NK-92 (cell line): Measurements from ENCODE around the gene STARD3NL.

Source experiments
- DNase-seq: peaks from one replicate; lab custom pipeline; 2025; ENCODE audit not compliant: unreplicated experiment; lab: John Stamatoyannopoulos, UW

The STARD3NL gene

DNA sequence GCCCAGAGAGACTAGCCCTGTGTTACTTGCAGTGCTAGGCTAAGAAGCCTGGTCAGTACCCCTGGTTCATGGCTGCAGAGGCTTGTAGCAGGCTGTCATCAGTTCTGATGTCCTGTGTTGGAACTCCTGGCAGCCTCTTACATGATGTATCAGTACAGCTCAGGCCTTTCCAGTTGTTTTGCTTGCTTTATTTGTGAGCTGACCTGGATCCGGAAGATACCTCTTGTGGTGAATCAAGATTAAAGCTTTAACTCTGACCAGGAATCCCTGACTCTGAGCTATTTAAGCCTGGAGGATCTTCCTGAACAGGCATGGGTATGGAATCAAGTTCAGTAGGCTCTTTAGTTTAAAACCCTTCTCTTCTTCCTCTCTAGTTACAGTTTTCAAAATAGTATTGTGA lies 4.4 kb downstream of the STARD3NL start:
- DNase-seq = no peak

DNA sequence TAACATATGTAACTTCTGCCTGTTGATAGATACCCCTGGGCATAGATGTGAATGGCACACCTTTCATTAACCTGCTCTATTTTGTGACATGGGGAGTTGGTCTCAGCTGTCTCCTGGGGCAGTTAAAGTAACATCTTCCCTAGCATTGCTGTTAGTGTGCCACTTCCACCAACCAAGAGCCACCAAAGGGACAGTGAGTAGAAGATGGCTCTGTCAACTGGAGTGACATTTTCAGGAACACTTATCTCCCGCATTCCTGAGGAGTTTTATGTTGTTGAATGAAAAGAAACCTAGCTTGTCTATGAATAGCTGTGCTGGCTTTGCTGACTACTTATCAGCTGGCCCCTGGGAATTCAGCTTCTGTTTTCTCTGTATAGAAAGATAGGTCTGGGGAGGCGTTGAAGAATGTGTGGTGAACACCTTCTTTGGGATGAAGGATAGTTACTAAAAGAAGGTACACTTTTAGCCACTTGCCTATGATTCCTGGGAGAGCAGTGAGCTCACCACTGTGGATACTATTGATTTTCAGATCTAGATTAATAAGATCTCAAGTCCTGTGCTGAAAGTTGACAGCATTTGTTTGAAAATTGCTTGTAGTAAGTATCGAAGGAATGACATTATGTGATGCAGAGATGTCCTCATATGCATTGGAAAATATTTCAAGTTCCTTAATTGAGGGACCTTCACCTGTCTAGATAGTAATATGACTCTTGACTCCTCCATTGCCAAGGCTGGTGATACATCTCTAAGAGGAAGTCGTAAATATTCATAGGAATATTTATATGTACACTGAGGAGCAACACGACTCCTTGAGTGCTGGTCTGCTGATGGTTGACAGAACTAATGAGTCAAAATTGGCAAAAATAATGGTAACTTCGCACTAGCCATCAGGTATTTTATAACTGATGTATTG lies 7.6 kb downstream of the STARD3NL start:
- DNase-seq = no peak

DNA sequence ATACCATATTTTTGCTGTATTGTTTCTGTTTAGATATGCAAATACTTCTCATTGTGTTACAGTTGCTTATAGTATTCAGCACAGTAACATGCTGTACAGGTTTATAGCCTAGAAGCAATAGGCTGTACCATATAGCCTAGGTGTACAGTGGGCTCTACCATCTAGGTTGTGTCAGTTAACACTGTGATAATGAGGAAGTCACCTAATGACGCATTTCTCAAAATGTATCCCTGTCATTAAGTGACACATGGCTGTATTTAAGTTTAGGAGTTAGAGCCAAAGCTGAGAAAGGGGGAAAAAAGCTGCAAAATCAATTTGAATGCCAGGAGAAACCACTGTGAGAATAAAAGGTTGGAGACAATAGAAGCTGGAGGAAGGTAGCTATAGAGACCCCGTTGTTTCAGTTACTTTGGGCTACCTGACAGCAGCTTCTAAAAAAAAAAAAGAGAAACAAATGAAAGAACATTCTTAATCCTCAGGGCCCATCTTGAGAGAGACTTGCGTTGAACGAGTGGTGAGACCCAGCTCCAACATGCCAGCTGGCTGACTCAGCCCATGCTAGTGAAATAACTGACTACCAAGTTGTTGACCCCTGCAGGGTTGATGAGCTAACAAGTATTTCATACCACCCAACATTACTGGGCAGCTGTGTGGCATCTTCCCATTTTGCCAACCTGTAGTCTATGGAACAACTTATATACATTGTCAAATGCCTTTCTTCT lies 8.7 kb downstream of the STARD3NL start:
- no peak for DNase-seq

DNA sequence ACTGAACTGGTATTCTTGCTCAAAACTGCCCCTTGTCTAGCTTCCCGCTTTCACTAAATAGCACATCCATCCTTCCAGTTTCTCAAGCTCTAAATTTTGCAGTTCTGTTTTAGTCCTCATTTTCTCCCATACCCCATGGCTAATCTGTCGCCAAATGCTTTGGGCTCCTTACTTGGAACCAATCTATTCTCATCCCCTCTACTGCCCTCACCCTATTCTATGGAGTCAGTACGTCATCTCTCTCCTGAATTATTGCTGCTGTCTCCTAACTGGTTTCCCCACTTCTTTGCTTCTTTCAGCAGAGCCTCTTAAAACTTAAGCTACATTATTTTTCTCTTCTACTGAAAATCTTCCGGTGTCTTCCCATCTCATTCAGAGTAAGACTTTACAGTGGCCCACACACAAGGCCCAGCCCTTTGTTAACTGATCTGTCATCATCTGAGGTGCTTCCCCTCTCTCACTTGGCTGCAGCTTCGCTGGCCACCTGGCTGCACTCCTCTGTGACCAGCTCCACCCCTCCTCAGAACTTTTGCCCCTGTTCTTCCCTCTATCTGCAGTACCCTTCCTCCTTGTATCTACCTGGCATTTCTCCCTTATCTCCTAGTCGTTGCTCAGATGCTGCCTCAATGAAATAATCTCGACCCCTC lies 9.9 kb downstream of the STARD3NL start:
- no peak for DNase-seq

DNA sequence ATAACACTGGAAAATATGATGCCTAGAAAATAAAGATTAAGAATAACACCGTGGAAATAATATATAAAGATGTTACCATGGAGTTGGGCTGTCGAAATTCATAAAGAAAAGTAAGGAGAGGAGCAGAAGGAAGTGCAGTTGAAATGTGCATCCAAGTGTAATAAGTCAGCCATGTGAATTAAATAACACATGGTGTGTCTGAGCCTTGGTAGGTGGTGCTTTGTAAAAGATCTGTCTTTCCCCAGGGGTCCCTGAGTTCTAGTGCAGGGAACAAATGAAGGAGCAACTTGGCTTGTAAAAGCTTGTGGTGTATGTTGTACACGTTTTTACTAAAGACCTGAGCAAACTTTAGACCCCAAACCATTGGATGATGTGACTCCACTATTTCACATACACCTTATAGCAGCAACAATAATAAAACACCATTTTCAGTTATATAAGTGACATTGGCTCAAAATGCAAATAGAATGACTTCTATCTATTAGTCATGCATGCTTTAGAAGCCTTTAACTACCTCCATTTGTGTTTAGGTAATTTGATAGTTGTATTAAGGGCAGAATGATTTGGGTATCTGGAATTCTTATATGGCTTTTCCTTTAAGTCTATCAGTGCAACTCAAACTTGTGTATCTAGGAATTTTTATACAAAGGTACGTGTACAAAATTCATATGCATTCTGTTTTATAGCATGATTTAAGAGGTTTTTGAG lies 11.3 kb downstream of the STARD3NL start:
- no peak for DNase-seq

DNA sequence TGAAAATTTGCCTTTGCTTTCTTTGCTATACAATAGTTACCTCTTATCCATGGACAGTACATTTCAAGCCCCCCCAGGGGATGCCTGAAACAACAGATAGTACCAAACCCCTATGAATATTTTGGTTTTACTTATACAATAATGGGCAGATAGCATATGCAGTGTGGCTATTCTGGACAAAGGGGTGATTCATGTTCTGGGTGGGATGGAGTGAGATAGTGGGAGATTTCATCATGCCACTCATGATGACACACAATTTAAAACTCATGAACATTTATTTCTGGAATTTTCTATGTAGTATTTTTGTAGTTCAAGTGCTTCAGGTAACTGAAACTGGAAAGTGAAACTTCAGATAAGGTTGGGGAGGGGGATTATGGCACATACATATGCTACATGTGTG lies 12.0 kb downstream of the STARD3NL start:
- no peak for DNase-seq

DNA sequence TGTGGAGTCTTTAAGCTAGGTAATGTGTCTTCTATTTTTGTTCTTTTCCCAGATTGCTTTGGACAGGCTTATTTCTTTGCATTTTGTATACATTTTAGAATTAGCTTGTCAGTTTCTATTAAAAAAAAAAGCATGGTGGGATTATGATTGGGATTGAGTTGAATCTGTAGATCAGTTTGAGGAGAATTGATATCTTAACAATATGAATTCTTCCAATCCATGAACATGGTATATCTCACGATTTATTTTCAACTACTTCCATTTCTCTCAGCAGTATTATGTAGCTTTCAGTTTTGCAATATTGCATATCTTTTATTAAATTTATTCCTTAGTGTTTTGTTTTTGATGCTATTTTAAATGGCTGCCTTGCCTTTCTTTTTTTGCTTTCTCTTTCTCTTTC lies 13.7 kb downstream of the STARD3NL start:
- DNase-seq = no peak

DNA sequence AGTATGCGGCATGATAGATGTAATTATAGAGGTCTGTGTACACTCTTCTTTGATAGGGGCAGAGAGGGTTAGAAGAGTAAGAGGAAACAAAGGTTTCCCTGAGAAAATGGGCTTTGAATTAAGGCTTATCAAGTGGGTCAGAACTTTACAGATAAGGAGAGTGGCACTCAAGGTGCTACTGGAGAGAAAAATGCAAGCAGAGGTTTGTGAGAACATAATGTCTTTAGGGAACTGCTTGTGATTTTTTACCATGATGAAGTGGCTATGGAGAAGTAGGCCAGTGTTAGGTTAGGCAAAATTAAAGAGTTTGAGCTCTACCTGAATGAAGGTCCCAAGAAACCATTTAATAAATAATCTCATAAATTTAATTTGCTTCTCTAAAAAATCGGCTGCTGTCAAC lies 14.3 kb downstream of the STARD3NL start:
- no peak for DNase-seq

DNA sequence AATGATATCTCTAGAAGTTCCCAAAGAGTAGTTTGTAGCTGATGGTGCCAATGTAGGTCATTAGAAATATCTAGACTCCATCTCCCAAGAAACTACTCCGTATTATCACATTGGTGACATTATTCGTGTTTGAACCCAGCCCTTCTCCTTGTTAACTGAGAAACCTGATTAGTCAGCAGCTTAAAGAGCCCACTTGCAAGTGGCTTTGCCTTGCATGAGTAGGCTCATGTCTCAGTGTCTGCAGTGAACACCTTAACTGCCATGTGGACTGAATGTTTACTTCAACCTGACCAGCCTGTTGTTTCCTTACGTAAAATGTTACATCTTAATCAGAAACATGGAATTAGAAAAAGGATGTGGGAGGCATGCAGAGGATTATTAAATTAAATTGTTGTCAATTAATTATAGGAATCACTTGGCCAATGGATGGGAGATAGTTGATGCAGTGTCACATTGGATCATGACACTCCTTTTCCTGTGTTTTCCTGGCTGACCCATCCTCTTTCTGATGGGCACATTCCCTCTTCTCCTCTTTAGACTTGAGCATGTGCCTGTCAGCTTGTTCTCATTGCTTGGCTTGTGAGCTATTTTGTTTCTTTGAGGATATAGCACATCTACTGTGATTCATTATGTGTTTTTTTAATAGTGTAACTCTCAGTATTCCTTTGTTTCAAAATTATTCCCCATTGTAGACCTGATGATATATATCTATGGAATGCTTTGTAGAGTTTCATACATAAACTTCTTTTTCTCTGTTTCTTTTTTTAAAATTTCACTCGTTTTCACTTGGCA lies 18.0 kb downstream of the STARD3NL start:
- DNase-seq = no peak

DNA sequence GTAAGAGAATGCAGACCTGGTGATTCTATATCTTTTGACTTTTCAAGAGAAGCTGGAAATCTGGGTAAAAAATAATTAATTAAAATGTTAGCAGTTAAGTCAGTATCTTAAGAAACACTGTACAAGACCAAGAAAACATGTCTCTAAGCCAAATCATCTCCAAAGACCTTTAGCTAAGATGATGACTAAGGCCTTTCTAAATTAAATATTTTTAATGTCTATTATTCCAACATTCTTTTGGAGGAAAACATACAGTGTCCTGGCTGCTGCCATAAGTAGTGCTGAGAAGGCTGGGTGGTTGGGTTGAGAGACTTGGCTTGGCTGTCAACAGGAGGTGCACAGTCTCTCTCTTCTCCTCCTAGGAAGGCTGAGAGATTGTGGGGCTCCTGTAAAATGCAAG lies 20.3 kb downstream of the STARD3NL start:
- no peak for DNase-seq

DNA sequence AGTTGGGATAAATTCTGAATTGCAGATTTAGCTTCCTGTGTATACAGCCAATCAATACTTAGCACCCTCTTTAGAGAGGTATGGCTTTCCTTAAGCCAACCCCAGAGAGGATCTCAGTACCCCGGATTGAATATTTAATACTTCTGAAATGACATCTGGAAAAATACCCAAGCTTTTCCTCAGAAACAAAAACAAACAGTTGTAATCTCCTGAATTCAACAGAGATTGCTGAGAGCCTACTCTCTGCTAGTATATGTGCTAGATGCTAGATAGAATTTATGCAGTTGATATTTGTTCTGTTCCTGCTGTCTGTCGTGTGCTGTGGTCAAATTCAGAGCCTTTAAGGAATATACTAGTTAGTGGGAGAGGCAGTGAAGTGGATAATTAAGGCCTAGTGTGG lies 21.1 kb downstream of the STARD3NL start:
- DNase-seq = no peak

DNA sequence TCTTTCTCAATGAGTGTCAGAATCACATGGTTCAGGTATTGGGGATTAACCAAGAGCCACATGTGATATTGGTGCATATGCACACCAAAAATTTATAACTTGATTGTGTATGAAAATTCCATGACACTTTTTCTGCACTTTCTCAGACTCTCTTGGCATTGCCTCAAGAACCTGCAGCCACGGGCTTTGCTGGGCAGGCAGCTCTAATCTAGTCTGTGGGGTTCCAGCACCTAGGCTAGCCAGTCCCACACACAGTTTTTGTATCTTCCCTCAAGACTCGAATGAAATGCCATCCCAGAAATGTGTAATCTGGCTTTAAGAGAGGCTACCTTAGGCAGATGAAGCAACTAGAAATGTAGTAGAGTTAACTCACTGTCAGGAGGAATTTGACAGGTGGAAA lies 21.7 kb downstream of the STARD3NL start:
- DNase-seq = no peak

DNA sequence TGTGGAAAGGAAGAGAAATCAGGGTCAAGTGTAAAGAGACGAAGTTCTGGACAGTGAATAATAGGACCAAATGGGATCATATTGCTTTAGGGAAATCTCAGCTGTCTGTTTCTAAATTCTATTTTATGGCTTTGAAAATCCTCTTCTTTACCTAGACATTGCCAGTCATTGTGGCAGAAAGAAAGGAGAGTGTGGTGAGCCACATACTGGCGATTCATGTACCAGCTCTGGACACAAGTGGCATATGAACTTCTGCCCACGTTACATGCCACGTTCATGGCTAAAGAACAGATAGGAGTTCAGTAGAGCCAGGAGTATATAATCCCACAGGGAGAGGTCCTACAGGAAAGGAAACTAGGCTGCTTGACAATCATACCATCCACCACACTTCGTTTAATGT lies 28.0 kb downstream of the STARD3NL start:
- no peak for DNase-seq

DNA sequence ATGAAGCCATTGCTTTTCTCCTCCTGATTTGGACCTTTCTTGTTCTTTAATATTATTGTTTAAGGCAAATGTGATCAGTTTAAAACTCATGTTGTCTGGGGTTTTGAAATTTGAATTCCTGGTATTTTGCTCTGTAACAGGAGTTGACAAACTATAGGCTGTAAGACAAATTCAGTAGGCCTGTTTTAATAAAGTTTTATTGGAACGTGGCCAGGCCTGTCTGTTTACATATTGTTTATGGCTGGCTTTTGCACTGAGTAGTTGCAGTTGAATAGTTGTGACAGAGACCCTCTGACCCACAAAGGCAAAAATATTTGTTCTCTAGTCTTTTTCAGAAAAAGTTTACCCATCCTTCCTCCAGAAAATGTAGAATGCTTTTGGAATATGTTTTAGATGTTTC lies 29.8 kb downstream of the STARD3NL start:
- no peak for DNase-seq

DNA sequence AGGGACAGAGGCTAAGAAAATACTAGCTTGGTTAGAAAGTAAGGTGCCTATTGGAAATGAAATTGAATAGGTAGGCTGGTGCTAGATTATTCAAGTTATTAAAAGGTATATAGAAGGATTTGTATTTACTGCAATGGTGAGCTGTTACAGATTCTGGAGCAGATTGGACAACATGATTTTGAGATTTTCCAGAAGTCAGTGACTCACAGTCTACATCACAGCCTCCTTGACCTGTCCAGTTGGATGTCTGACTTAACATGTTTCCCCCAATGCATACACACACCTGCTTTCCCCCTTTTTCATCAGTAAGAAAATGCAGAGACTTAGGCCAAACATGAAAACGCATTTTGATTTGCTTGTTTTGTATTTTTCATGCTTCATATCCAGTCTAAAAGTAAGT lies 33.4 kb downstream of the STARD3NL start:
- DNase-seq = no peak

DNA sequence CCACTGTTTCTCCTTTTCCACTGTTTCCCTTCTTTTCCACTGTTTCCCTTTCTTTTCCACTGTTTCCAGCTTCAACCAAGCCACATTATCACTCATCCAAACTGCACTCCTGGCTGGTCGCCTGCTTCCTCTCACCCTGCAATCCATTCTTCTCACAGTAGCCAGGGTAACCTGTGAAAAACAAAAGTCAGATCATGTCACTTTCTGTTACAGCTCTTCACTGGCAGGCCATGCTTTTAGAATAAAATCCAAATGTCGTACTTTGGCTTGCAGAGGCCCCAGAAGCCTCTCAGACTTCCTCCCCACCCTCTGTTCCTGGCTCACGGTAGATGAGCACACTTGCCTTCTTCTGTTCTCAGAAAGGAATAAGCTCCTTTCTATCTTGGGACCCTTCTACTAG lies 33.9 kb downstream of the STARD3NL start:
- no peak for DNase-seq

DNA sequence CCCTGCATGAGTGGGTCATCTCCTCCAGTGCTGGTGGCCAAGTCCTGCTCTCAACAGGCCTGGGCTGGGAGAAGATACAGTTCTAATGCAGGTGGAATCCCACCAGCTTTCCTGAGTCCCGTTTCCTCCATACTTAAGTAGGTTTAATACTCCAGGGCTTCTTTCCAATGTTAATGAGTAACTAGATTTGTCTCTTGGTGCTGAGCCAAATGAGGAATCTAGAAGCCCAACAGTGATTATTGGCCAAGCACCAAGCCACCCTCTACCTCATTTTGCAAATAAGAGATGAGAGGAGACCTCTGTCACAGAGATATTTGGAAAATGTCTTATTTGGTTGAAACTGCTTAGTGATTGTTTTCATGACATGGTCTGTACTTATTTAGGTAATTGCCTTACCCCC lies 37.1 kb downstream of the STARD3NL start:
- no peak for DNase-seq

DNA sequence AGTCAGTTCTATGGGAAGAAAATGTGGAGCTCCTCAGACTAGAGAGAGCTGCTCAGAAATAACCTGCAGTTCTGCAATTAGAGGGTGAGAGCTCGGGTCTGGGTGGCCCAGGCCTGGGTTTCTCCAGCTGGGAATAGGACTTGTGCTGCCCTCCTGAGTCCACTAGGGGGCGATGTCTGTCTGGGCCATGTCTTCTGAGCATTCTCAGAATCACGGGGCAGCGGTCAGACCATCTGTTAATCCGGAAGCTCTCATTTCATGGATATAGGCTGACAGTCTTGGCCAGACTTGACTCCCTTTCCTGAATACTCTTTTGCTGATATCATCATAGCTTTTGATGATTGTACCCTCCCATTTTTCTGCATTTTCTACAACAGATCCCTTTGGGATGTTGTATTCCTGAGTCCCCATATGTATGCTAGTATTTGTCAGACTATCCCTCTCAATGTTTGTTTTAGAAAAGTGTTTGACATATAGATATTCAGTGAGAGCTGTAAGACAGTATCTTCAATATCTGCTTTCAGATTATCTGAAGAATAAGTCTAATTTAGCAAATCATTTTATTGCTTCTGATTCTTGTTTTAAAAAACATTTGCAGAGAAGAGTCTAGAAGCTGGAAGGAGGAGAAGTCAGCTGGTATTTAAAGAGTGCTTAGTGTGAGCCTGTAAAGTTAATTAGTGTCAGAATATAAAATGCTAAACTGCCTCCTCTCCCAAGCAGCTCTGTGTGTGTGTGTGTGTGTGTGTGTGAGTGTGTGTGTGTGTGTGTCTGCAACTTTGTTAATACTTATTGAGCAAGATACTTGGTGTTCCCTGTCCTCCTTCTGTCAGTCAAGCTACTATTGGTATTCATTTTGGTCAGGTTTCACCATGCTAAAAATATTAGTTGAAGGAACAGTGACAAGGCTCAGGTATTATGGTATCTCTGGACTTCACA lies 38.0 kb downstream of the STARD3NL start:
- DNase-seq = peak; percentile 6

DNA sequence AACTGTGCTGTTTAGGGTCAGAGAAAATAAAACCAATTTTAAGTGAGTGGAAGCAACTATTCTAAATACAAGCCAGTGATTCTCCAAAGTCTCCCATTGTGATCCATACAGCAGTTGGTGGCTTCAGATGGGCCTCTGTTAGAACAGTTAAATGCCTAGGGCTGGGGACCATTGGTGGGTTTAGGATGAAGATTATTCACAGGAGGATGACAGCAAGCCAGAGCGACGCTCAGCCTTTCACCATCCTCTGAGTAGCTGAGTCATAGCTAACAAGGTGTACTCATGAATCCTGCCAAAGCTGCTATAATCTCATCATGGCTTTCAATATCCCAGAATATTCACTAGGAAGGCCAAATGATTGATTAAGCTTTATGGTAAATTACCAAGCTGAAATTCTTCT lies 39.6 kb downstream of the STARD3NL start:
- no peak for DNase-seq
